ENCODE results near the gene TBC1D5. TPM values are rescaled to one million over a fixed set of nuclear protein-coding genes. Genes with fewer than 3 reads are reported as not detected.

Gene TBC1D5
- total and polyA plus RNA-seq, 7 donors = 7.2 to 82.3 (median 43.7) TPM

DNA sequence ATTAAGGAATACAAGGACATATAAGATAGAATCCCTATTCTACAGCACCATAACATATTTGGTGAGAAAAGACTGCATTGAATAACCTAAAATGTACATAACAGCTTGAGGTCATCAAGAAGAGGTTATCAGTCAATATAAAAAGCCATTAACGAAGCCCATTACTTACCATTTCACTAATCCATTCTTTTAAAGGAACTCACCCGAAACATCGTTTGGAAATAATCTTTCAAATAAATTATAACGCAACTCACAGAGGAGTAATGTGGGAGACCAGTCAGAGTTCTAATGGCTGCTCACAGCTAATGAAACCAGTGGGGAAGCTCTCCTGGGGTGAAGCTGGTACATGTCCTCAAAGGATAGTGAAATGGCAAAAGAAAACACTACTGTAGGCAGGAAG, 188.4 kb downstream of the TBC1D5 start:
- H3K4me3 ChIP-seq = no peak overlapping the region
- H3K36me3 ChIP-seq = no peaks in the 10 kb centered on the region
- 96 to 97% methylated on average over 4 of the region's 4 CpGs for WGBS, 2 donors
- H3K27ac ChIP-seq = no peak overlapping the region
- intact Hi-C loops (cut with DNase I) = no loop called here
- no peak for DNase-seq
- no peaks in the 10 kb centered on the region for H3K27me3 ChIP-seq
- H3K4me1 ChIP-seq = peaks cover 0 to 23% (median 11%) of the 10 kb centered on the region in 4 donors
- TF ChIP-seq POLR2A (IDR thresholded peaks at IDR 0.05) = no peak
- no peak for TF ChIP-seq POLR2AphosphoS5 (IDR thresholded peaks at IDR 0.05)
- no peak for TF ChIP-seq EP300 (IDR thresholded peaks at IDR 0.05)
- TF ChIP-seq, protein P1, sequence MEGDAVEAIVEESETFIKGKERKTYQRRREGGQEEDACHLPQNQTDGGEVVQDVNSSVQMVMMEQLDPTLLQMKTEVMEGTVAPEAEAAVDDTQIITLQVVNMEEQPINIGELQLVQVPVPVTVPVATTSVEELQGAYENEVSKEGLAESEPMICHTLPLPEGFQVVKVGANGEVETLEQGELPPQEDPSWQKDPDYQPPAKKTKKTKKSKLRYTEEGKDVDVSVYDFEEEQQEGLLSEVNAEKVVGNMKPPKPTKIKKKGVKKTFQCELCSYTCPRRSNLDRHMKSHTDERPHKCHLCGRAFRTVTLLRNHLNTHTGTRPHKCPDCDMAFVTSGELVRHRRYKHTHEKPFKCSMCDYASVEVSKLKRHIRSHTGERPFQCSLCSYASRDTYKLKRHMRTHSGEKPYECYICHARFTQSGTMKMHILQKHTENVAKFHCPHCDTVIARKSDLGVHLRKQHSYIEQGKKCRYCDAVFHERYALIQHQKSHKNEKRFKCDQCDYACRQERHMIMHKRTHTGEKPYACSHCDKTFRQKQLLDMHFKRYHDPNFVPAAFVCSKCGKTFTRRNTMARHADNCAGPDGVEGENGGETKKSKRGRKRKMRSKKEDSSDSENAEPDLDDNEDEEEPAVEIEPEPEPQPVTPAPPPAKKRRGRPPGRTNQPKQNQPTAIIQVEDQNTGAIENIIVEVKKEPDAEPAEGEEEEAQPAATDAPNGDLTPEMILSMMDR (IDR thresholded peaks at IDR 0.05) = no peak
- no peaks in the 10 kb centered on the region for H3K9me3 ChIP-seq

DNA sequence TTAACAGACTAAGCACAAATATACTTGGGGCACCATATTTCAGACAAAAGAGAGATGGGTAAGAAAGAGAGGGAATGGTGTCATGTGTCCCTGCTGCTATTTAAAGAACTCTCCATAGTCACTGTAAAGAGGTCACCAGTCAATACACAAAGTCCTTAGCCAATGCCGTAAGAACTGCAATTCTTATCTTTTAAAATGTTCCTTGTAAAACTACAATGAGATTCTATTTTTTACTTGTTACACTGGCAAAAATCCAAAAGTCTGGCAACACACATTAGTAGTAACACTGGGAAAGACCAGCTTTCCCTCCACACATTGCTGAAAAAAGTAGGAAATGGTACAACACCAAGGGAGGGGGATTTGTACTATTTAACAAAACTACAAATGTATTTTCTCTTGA, 189.4 kb downstream of the TBC1D5 start:
- Histone ChIP-seq H3K27me3 (no peaks in the 10 kb centered on the region), H3K4me3 (no peak overlapping the region), H3K27ac (no peak overlapping the region), H3K9me3 (no peaks in the 10 kb centered on the region), H3K4me1 (peaks cover 0 to 23% (median 11%) of the 10 kb centered on the region in 4 donors), H3K36me3 (no peaks in the 10 kb centered on the region)
- TF ChIP-seq, protein P1 (IDR thresholded peaks at IDR 0.05) = no peak
- TF ChIP-seq POLR2AphosphoS5 (IDR thresholded peaks at IDR 0.05) (no peak), POLR2A (IDR thresholded peaks at IDR 0.05) (no peak), EP300 (IDR thresholded peaks at IDR 0.05) (no peak)
- intact Hi-C loops (cut with DNase I) = no loop called here
- no peak for DNase-seq
- WGBS, 2 donors = 21 to 63% methylated on average over 1 of the region's 1 CpG

DNA sequence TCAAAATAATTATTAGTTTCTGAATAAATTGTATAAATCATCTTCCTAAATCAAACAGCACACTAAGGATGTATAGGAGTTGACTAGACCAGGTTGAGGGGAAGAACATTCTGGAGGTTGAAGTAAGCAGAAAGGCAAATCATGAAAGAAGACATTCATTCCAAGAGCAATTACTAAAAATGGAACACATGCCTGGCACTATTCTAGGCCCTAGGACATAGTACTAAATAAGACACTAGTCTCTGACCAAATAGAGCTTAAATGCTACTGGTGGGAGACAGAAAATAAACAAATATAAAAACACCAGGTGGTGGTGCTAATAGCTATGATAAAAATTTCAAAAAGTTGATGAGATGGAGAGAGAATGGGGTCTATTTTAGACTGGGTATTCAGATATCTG, 190.1 kb downstream of the TBC1D5 start:
- TF ChIP-seq EP300 (IDR thresholded peaks at IDR 0.05) (no peak), POLR2AphosphoS5 (IDR thresholded peaks at IDR 0.05) (no peak), POLR2A (IDR thresholded peaks at IDR 0.05) (no peak)
- TF ChIP-seq, protein P1 (IDR thresholded peaks at IDR 0.05) = no peak
- no peak overlapping the region for H3K27ac ChIP-seq
- no peaks in the 10 kb centered on the region for H3K9me3 ChIP-seq
- H3K4me3 ChIP-seq = no peak overlapping the region
- H3K27me3 ChIP-seq = no peaks in the 10 kb centered on the region
- intact Hi-C loops (cut with DNase I) = no loop called here
- H3K4me1 ChIP-seq = peaks cover 0 to 23% (median 11%) of the 10 kb centered on the region in 4 donors
- no peak for DNase-seq
- no peaks in the 10 kb centered on the region for H3K36me3 ChIP-seq

DNA sequence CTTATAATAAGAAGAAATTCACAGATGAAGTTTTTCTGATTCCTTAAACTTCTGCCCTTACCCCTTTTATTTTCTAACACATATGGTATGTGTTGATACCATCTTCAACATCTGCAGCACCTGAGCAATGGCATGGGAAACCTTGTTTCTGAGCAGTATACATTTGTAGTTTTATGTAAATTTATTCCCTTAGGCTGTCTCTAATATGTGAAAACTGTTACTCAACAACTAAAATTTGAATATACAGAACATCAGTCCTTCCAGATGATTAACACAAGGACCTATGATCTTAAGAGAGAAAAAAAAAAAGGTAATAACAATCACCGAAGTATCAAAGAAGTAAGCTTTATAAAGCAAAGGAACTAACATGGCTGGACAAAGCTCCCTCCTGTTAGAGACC, 190.5 kb downstream of the TBC1D5 start:
- intact Hi-C loops (cut with DNase I) = no loop called here

More for the DNA sequence above, 190.5 kb downstream of the TBC1D5 start:
- H3K4me3 ChIP-seq = no peak overlapping the region
- H3K27me3 ChIP-seq = no peaks in the 10 kb centered on the region
- peaks cover 0 to 23% (median 11%) of the 10 kb centered on the region in 4 donors for H3K4me1 ChIP-seq
- 92 to 96% methylated on average over 1 of the region's 1 CpG for WGBS, 2 donors
- H3K27ac ChIP-seq = no peak overlapping the region
- DNase-seq = no peak
- H3K9me3 ChIP-seq = no peaks in the 10 kb centered on the region
- H3K36me3 ChIP-seq = no peaks in the 10 kb centered on the region
- no peak for TF ChIP-seq EP300 (IDR thresholded peaks at IDR 0.05)
- TF ChIP-seq, protein P1 (IDR thresholded peaks at IDR 0.05) = no peak
- no peak for TF ChIP-seq POLR2AphosphoS5 (IDR thresholded peaks at IDR 0.05)
- no peak for TF ChIP-seq POLR2A (IDR thresholded peaks at IDR 0.05)

Data from sigmoid colon (tissue), 7 donors.